OCI-LY7 (cell line): Measurements from ENCODE around the gene ZBTB26. TPM values are rescaled to one million over a fixed set of nuclear protein-coding genes. Genes with fewer than 3 reads are reported as not detected.
A peak's percentile ranks its signal among the peaks of the same experiment; 100 is the strongest.

ENCODE experiments used
- BruUV-seq: library from RNA; stranded (reverse); fragments of 400-500 nt; replicated peaks from 2 replicates; lab custom pipeline; 2021; lab: Mats Ljungman, UMichigan
- CTCF ChIA-PET: fragments of 300-600 bp; sonication (Branson Sonifier 250); formaldehyde crosslinking; loops from one replicate; lab custom pipeline; 2022; ENCODE audit warnings: antibody characterized with exemption; ENCODE audit not compliant: unreplicated experiment; lab: Charles Lee
- POLR2A ChIA-PET: fragments of 300-600 bp; sonication (Branson Sonifier 250); formaldehyde crosslinking; loops from one replicate; lab custom pipeline; 2022; ENCODE audit warnings: antibody characterized with exemption; lab: Charles Lee
- DNase-seq: peaks from one replicate; pipeline ENCODE4 v3.0.0-alpha.2; 2015; ENCODE audit warnings: low spot score
- H2AFZ ChIP-seq: fragments of 200-600 bp; sonication (generic), shearing (Covaris generic); 2 replicates; pipeline ENCODE4 v1.6.1; 2014; ENCODE audit warnings: mild to moderate bottlenecking, antibody characterized with exemption, low read length, moderate library complexity
- H3K27ac ChIP-seq: fragments of 200-600 bp; sonication (generic); 2 replicates; pipeline ENCODE4 v1.5.1; 2014; ENCODE audit warnings: mixed run types, low read depth, mild to moderate bottlenecking, moderate library complexity, low read length, inconsistent platforms; ENCODE audit not compliant: poor library complexity, severe bottlenecking
- H3K36me3 ChIP-seq: fragments of 200-600 bp; sonication (generic); 2 replicates; pipeline ENCODE4 v1.6.1; 2014; ENCODE audit warnings: mild to moderate bottlenecking, antibody characterized with exemption, low read length, moderate library complexity, mixed read lengths; ENCODE audit not compliant: insufficient read depth
- H3K4me1 ChIP-seq: fragments of 200-600 bp; sonication (generic); 2 replicates; pipeline ENCODE4 v1.5.1; 2014; ENCODE audit warnings: mild to moderate bottlenecking, low read length; ENCODE audit not compliant: insufficient read depth, poor library complexity, severe bottlenecking
- H3K4me2 ChIP-seq: fragments of 200-600 bp; sonication (generic); 2 replicates; pipeline ENCODE4 v1.6.1; 2014; ENCODE audit warnings: mild to moderate bottlenecking, low read length
- H3K4me3 ChIP-seq: fragments of 200-600 bp; sonication (generic); 2 replicates; pipeline ENCODE4 v1.5.1; 2014; ENCODE audit warnings: mild to moderate bottlenecking, low read depth, low read length; ENCODE audit not compliant: poor library complexity, severe bottlenecking
- H3K79me2 ChIP-seq: fragments of 200-600 bp; sonication (generic); 2 replicates; pipeline ENCODE4 v1.6.1; 2016; ENCODE audit warnings: low read depth, mild to moderate bottlenecking, low read length, moderate library complexity, mixed read lengths; ENCODE audit not compliant: insufficient read depth
- H3K9me2 ChIP-seq: fragments of 200-600 bp; sonication (generic); 2 replicates; pipeline ENCODE4 v1.6.1; 2016; ENCODE audit warnings: mild to moderate bottlenecking, low read length, mixed read lengths; ENCODE audit not compliant: insufficient read depth
- H3K9me3 ChIP-seq: fragments of 200-600 bp; sonication (generic); 2 replicates; pipeline ENCODE4 v1.6.1; 2014; ENCODE audit warnings: mild to moderate bottlenecking, mixed run types, low read length, mixed read lengths
- H4K20me1 ChIP-seq: fragments of 200-600 bp; sonication (generic); 2 replicates; pipeline ENCODE4 v1.6.1; 2014; ENCODE audit warnings: mild to moderate bottlenecking, antibody characterized with exemption, low read length, moderate library complexity, mixed read lengths; ENCODE audit not compliant: insufficient read depth
- EZH2phosphoT487 ChIP-seq: fragments of 200-600 bp; sonication (generic); IDR thresholded peaks from 2 replicates; pipeline ENCODE4 v1.6.1; 2018; ENCODE audit warnings: low read depth, borderline replicate concordance, mild to moderate bottlenecking, mixed run types, antibody characterized with exemption, low read length, moderate library complexity, mixed read lengths
- intact Hi-C: fragments of 100-400 bp; cut with micrococcal nuclease; formaldehyde crosslinking; loops from one replicate; pipeline ENCODE4 v1.10.0; 2022; ENCODE audit not compliant: unreplicated experiment
- total RNA-seq, 2 experiments: library from RNA; depleted of rRNA in 1 of 2; stranded (reverse); fragments of >200 nt in 1 of 2; shearing (Covaris generic) in 1 of 2; gene quantifications; 2 replicates each; pipeline ENCODE4 v1.2.3, GENCODE V29; 2014 to 2022
- TF ChIP-seq, protein P1 (sequence below): fragments of 200-600 bp; sonication (generic); conservative IDR thresholded peaks from 2 replicates; pipeline ENCODE4 v1.5.1; 2014; ENCODE audit warnings: mild to moderate bottlenecking, antibody characterized with exemption, low read length, moderate library complexity, mixed read lengths

ZBTB26 gene
- total RNA-seq, 2 experiments from 2014 or later: 10.8 to 14.2 TPM

DNA sequence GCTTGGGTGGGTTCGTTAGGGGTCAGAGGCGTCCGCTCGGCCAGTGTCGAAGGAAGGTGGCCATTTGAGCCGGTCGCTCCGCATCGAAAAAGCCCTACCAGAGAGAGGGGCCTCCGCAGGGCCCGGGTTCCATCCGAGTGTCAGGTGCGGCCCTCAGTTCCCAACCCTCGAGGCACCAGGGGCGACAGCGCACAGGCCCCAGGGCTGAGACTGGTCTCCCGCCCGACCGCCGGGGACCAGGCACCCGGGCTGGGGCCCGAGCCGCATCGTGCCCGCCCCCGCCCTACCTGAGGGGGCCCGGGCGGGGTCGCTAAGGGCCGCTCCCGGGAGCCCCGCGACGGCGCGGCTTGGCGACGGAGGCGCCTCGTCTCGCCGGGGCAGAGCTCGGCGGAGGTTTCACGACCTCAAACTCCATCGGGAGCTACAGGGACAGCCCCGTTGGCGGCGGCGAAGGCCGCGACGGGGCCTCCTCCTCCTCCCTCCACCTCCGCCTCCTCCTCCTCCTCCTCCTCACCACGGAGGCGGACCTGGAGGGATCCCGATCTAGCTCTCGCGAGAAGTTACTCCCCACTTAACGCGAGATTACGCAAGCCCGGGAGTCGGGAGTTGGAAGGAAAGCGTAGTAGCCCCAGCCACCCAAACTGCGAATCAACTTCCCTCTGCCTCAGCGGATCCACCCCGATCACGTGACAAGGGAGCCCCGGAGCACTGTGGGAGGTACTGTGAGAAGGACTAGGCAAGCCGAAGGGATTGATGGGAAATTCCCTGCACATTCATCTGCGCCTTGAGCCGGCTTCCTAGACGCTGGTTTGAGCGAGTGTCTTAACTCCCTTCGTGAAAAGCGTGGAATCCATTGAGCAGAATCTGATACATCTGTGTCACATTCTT, 26.2 kb downstream of the ZBTB26 start, which contains the start of gene RC3H2:
Gene RC3H2, minus strand, starts transcription at position 537 of the 888 bp plus-strand sequence. CDS start 7,850 bp downstream, outside the sequence.
- BruUV-seq: no TSS peak
- peak within 1 kb of the TSS; percentile 92 for H2AFZ ChIP-seq
- ChIA-PET POLR2A (interaction anchor here (0.6 to 4.5 kb wide), 11 partner anchors 8 to 1641 kb away, joined by 3 to 30 read pairs (median 5); partner anchors contain the start of genes PDCL, RABGAP1, ZBTB26 and ZBTB6), CTCF (no interaction called here)
- H3K27ac ChIP-seq: peak within 1 kb of the TSS; percentile 75
- H3K79me2 ChIP-seq: peaks cover 67% of the 10 kb centered on the region
- peak within 1 kb of the TSS; percentile 82 for H3K4me3 ChIP-seq
- peaks cover 11% of the 10 kb centered on the region; the same call in 1 of the 2 replicates for H4K20me1 ChIP-seq
- intact Hi-C loops: loop anchor here (1.0 to 10.0 kb wide), 4 partner anchors 36 to 440 kb away; partner anchors contain the start of gene RABGAP1
- H3K4me2 ChIP-seq: peak within 1 kb of the TSS; percentile 92
- peak; percentile 100 for DNase-seq
- peaks cover 35% of the 10 kb centered on the region for H3K4me1 ChIP-seq
- no peaks in the 10 kb centered on the region for H3K9me3 ChIP-seq
- no peaks in the 10 kb centered on the region for H3K9me2 ChIP-seq
- TF ChIP-seq, protein P1, sequence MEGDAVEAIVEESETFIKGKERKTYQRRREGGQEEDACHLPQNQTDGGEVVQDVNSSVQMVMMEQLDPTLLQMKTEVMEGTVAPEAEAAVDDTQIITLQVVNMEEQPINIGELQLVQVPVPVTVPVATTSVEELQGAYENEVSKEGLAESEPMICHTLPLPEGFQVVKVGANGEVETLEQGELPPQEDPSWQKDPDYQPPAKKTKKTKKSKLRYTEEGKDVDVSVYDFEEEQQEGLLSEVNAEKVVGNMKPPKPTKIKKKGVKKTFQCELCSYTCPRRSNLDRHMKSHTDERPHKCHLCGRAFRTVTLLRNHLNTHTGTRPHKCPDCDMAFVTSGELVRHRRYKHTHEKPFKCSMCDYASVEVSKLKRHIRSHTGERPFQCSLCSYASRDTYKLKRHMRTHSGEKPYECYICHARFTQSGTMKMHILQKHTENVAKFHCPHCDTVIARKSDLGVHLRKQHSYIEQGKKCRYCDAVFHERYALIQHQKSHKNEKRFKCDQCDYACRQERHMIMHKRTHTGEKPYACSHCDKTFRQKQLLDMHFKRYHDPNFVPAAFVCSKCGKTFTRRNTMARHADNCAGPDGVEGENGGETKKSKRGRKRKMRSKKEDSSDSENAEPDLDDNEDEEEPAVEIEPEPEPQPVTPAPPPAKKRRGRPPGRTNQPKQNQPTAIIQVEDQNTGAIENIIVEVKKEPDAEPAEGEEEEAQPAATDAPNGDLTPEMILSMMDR: no peak
- no peak for TF ChIP-seq EZH2phosphoT487
- peaks cover 26% of the 10 kb centered on the region; the same call in 1 of the 2 replicates for H3K36me3 ChIP-seq

DNA sequence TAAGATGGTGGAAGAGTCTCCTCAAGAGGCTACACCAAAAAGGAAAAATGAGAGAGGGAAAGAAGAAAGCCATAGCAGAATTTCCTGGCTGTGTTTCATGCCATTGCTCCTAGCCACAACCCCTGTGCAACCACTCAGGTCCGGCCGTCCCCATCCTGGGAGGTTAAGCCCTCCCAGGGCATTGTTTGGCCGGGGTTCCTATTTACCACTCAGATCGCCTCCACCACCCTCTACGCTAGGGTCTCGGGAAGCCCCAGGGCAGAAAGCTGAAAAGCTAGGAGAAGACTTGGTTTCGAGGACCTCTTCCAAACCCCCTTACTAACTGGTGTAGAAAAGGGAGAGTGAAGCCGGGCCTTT, 26.9 kb downstream of the ZBTB26 start:
- Histone ChIP-seq H3K9me3 (no peaks in the 10 kb centered on the region), H3K4me3 (peak overlapping the region; percentile 82), H3K36me3 (peaks cover 20% of the 10 kb centered on the region; the same call in 1 of the 2 replicates), H2AFZ (peak overlapping the region; percentile 30; the same call in 1 of the 2 replicates), H3K27ac (peak overlapping the region; percentile 75), H3K4me1 (peaks cover 41% of the 10 kb centered on the region), H4K20me1 (peaks cover 16% of the 10 kb centered on the region; the same call in 1 of the 2 replicates), H3K9me2 (no peaks in the 10 kb centered on the region), H3K79me2 (peaks cover 67% of the 10 kb centered on the region), H3K4me2 (peak overlapping the region; percentile 92)
- CTCF ChIA-PET: no interaction called here
- intact Hi-C loops: loop anchor here (2.0 to 10.0 kb wide), 3 partner anchors 36 to 440 kb away; partner anchors contain the start of gene RABGAP1
- POLR2A ChIA-PET: interaction anchor here (0.8 to 4.5 kb wide), 10 partner anchors 9 to 436 kb away, joined by 3 to 30 read pairs (median 6); partner anchors contain the start of genes RABGAP1, ZBTB26 and ZBTB6
- TF ChIP-seq, protein P1: no peak
- TF ChIP-seq EZH2phosphoT487: no peak
- DNase-seq: peak; percentile 70
- BruUV-seq: no TSS peak
